Measurements from ENCODE around the gene CHKB. TPM values are rescaled to one million over a fixed set of nuclear protein-coding genes. Genes with fewer than 3 reads are reported as not detected.
A peak's percentile ranks its signal among the peaks of the same experiment; 100 is the strongest.

The CHKB gene
- total RNA-seq, 2 donors from 2014 or later = 43.3 to 122 TPM

DNA sequence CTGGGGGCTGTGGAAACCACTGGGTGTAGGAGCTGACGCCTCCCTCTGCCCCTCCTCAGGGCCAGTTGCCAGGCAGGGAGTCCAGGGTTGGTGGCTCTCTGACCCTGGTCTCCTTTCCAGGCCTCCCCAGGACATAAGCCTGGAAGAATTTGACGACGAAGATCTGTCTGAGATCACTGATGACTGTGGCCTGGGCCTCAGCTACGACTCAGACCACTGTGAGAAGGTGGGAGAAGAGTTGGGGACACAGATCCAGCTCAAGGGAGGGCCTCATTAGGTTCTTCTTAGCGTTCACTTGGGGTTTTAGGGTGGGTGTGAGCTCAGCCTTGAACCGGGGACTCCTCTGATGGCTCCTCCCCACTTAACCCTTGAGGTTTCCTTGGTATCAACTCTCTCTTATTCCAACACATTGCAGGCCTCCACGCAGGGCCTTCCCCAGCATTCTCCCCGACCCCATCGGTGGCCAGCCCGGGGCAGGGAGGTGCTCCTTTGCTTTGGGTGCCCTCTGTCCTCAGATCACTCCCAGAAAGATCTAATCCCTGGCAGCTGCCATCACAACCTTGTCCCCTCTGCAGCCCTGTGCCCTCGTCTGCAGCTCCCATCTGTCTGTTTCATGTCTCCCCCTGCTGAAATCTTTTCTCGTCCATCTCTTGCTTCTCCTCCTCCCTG lies 19.2 kb upstream of the CHKB start:
- intact Hi-C loops (cut with DNase I) = no loop called here
- DNase-seq (no peak), ATAC-seq (no peak)

DNA sequence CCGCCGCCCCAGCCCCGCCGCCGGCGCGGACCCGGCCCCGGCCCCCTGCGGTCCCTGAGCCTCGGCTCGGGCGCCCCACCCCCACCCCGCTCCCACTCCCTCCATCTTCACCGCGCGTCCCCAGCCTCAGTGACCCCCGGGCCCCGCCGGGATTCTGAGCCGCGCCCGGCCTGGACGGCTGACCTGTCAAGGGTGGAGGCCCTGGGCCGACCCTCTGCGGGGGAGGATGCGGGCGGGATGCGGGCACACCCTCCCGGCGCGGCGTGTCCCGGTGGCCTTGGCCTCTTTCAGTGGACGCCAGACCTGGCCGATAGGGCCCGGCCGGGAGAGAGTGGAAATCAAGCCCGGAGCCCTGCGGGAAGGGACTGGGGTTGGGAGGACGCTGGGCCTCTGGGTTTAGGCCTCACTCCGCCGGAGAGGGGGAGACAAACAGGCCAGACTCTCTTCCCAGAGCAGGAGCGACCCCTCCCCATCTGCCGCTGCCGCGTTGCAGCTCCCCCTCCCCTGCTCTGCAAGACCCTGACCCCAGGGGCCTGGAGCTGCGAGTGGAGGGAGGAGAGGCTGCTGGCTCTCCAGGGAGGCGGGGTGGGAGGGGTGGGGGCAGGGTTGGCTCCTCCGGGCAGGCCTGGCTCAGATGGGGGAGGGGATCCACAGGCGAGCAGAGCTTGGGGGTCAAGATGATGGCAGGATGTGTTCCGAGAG lies 18.5 kb upstream of the CHKB start:
- ATAC-seq (peak; percentile 7), DNase-seq (no peak)
- H3K4me3 ChIP-seq = no peak overlapping the region
- H3K27me3 ChIP-seq = no peaks in the 10 kb centered on the region
- H3K4me1 ChIP-seq = peaks cover 5% of the 10 kb centered on the region
- no peak overlapping the region for H3K27ac ChIP-seq
- H3K36me3 ChIP-seq (replicated peaks in 1 of 2; ENCODE audit: insufficient read depth in 1 of 2, low read depth in 2 of 2) = no peaks in the 10 kb centered on the region
- 18 to 62% methylated on average over 4 to 36 of the region's 52 CpGs for WGBS, 2 donors
- no peaks in the 10 kb centered on the region for H3K9me3 ChIP-seq
- TF ChIP-seq, protein P1, sequence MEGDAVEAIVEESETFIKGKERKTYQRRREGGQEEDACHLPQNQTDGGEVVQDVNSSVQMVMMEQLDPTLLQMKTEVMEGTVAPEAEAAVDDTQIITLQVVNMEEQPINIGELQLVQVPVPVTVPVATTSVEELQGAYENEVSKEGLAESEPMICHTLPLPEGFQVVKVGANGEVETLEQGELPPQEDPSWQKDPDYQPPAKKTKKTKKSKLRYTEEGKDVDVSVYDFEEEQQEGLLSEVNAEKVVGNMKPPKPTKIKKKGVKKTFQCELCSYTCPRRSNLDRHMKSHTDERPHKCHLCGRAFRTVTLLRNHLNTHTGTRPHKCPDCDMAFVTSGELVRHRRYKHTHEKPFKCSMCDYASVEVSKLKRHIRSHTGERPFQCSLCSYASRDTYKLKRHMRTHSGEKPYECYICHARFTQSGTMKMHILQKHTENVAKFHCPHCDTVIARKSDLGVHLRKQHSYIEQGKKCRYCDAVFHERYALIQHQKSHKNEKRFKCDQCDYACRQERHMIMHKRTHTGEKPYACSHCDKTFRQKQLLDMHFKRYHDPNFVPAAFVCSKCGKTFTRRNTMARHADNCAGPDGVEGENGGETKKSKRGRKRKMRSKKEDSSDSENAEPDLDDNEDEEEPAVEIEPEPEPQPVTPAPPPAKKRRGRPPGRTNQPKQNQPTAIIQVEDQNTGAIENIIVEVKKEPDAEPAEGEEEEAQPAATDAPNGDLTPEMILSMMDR (IDR thresholded peaks at IDR 0.05) = no peak
- TF ChIP-seq POLR2A (IDR thresholded peaks at IDR 0.05) = no peak
- intact Hi-C loops (cut with DNase I) = no loop called here

More for the DNA sequence above, 19.2 kb upstream of the CHKB start:
- H3K4me1 ChIP-seq = peaks cover 5% of the 10 kb centered on the region
- TF ChIP-seq POLR2A (IDR thresholded peaks at IDR 0.05) = no peak
- TF ChIP-seq, protein P1 (IDR thresholded peaks at IDR 0.05) = no peak
- no peak overlapping the region for H3K27ac ChIP-seq
- H3K27me3 ChIP-seq = no peaks in the 10 kb centered on the region
- H3K4me3 ChIP-seq = no peak overlapping the region
- WGBS, 2 donors = 59 to 62% methylated on average over 7 to 12 of the region's 12 CpGs
- H3K36me3 ChIP-seq (replicated peaks in 1 of 2; ENCODE audit: insufficient read depth in 1 of 2, low read depth in 2 of 2) = no peaks in the 10 kb centered on the region
- H3K9me3 ChIP-seq = no peaks in the 10 kb centered on the region

DNA sequence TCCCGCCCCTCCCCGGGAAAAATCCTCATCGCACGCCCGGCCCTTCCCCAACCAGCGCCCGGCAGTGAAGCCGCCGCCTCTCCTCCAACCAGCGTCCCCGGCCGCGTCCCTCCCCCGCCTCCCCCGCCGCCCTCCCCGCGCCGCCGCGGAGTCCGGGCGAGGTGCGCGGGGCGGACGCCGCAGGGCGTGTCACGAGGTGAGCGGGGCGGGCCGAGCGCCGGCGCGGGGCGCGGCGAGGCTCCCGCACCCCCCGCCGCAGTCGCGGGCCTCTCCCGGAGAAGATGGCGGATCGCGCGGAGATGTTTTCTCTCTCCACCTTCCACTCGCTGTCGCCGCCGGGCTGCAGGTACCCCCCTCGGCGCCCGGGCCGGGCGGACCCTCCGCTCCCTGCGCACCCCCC lies 17.9 kb upstream of the CHKB start, which contains the start of gene MAPK8IP2:
Gene MAPK8IP2, plus strand, starts transcription at position 256 of the 400 bp plus-strand sequence. Its CDS starts 26 bp downstream, at position 282.
- Histone ChIP-seq H3K27me3 (no peaks in the 10 kb centered on the region), H3K4me3 (no peak within 1 kb of the TSS), H3K4me1 (peaks cover 5% of the 10 kb centered on the region), H3K36me3 (replicated peaks in 1 of 2; ENCODE audit: insufficient read depth in 1 of 2, low read depth in 2 of 2) (no peaks in the 10 kb centered on the region), H3K9me3 (no peaks in the 10 kb centered on the region), H3K27ac (no peak within 1 kb of the TSS)
- ATAC-seq (peak; percentile 64), DNase-seq (peak in 2 of 4 donors; percentile 33 to 45)
- WGBS, 2 donors = 0% methylated on average over 34 of the region's 61 CpGs; no CpG with 5 or more reads in 1 of the 2 donors
- intact Hi-C loops (cut with DNase I) = no loop called here
- no peak for TF ChIP-seq POLR2A (IDR thresholded peaks at IDR 0.05)
- TF ChIP-seq, protein P1 (IDR thresholded peaks at IDR 0.05) = no peak

DNA sequence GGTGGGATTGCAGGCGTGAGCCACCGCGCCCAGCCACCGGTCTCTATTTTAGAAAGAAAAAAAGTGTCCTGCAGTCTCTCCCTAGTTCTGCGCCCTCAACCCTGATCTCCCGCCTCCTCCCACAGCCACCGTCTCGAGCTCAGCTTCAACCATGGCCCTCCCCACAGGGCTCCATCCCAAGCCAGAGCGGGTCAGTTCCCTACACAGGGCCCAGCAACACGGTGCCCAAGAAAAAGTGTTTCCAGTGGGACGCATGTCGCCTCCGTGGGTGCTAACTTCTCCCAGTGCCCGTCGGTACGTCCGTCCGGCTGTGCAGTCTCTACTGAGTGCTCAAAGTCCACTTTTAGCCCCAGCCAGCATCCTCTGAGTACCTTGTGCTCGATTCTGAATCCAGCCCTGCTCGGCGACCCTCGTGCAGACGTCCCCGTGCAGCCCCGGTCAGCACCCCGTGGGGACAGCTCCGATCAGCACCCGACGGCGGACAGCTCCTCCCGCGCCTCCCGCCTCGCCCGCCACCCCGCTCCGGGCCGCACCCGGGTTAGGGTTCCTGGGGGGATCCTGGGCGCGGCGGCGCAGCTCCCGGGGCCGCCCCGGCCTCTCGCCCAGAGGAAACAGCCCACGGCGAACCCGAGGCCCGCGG lies 17.3 kb upstream of the CHKB start:
- no peak overlapping the region for H3K27ac ChIP-seq
- no peak overlapping the region for H3K4me3 ChIP-seq
- peaks cover 5% of the 10 kb centered on the region for H3K4me1 ChIP-seq
- H3K36me3 ChIP-seq (replicated peaks in 1 of 2; ENCODE audit: insufficient read depth in 1 of 2, low read depth in 2 of 2) = no peaks in the 10 kb centered on the region
- intact Hi-C loops (cut with DNase I) = no loop called here
- ATAC-seq = peak; percentile 72
- H3K27me3 ChIP-seq = no peaks in the 10 kb centered on the region
- H3K9me3 ChIP-seq = no peaks in the 10 kb centered on the region
- TF ChIP-seq, protein P1 (IDR thresholded peaks at IDR 0.05) = no peak
- TF ChIP-seq POLR2A (IDR thresholded peaks at IDR 0.05) = no peak
- 14 to 41% methylated on average over 17 to 51 of the region's 52 CpGs for WGBS, 2 donors
- DNase-seq = peak; percentile 51 to 66 (median 60)

All from body of pancreas (tissue), 4 donors.